ENCODE data around the gene ORC2. TPM values are rescaled to one million over a fixed set of nuclear protein-coding genes. Genes with fewer than 3 reads are reported as not detected.

ORC2 gene
- polyA plus RNA-seq, 2 of the 4 experiments (the other 2 are of a cell fraction): 20.9 to 24.5 TPM

- TF ChIP-seq, protein P1, sequence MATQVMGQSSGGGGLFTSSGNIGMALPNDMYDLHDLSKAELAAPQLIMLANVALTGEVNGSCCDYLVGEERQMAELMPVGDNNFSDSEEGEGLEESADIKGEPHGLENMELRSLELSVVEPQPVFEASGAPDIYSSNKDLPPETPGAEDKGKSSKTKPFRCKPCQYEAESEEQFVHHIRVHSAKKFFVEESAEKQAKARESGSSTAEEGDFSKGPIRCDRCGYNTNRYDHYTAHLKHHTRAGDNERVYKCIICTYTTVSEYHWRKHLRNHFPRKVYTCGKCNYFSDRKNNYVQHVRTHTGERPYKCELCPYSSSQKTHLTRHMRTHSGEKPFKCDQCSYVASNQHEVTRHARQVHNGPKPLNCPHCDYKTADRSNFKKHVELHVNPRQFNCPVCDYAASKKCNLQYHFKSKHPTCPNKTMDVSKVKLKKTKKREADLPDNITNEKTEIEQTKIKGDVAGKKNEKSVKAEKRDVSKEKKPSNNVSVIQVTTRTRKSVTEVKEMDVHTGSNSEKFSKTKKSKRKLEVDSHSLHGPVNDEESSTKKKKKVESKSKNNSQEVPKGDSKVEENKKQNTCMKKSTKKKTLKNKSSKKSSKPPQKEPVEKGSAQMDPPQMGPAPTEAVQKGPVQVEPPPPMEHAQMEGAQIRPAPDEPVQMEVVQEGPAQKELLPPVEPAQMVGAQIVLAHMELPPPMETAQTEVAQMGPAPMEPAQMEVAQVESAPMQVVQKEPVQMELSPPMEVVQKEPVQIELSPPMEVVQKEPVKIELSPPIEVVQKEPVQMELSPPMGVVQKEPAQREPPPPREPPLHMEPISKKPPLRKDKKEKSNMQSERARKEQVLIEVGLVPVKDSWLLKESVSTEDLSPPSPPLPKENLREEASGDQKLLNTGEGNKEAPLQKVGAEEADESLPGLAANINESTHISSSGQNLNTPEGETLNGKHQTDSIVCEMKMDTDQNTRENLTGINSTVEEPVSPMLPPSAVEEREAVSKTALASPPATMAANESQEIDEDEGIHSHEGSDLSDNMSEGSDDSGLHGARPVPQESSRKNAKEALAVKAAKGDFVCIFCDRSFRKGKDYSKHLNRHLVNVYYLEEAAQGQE (IDR thresholded peaks at IDR 0.05): no peak
- TF ChIP-seq FOSB (CRISPR knock-in tag; IDR thresholded peaks at IDR 0.05) (no peak), MYC (IDR thresholded peaks at IDR 0.05; ENCODE audit: borderline replicate concordance, low read length) (no peak), HOXA7 (CRISPR knock-in tag; IDR thresholded peaks at IDR 0.05) (no peak)
Measured at GRCh38 chr2:200901459-200902072, 61.9 kb downstream of the ORC2 start (continued).

GRCh38 chr2:200899482-200899881, 64.0 kb downstream of the ORC2 start:
- DNase-seq (ENCODE audit: low read depth in 1 of 2, low spot score in 1 of 2) (no peak), FAIRE-seq (no peak), ATAC-seq (no peak)
- H3K4me3 ChIP-seq: no peak overlapping the region
- no peak overlapping the region for H3K4me2 ChIP-seq
- POLR2A ChIA-PET: no interaction called here
- CTCF ChIA-PET: interaction anchor here (0.6 to 1.2 kb wide), 5 partner anchors 76 to 969 kb away, joined by 3 to 4 read pairs (median 4); no protein-coding TSS in a partner anchor
- TF ChIP-seq MAFK (IDR thresholded peaks at IDR 0.05; ENCODE audit: partially characterized antibody): peak; percentile 76
- TF ChIP-seq KDM1A (IDR thresholded peaks at IDR 0.05; ENCODE audit: low read depth): no peak
- H3K9me3 ChIP-seq: no peaks in the 10 kb centered on the region
- no peak overlapping the region for H3K27ac ChIP-seq
- peaks cover 12% of the 10 kb centered on the region; the same call in 1 of the 3 replicates for H3K4me1 ChIP-seq

- ATAC-seq: peak; percentile 94 to 95
- Histone ChIP-seq H3K9me3 (no peaks in the 10 kb centered on the region), H3K4me1 (peaks cover 12% of the 10 kb centered on the region; the same call in 2 of the 3 replicates), H3K4me2 (peak within 1 kb of the TSS; percentile 97), H3K4me3 (peak within 1 kb of the TSS; percentile 75), H3K27ac (peak within 1 kb of the TSS; percentile 89 to 93)
- 2% methylated on average over 50 of the region's 50 CpGs for WGBS (ENCODE audit: missing lambda C conversion rate)
- POLR2A ChIA-PET: interaction anchor here (0.5 to 1.9 kb wide), 19 partner anchors 12 to 294 kb away, joined by 3 to 27 read pairs (median 4); partner anchors contain the start of genes BZW1, CASP10 and CLK1
- FAIRE-seq: no peak
- CTCF ChIA-PET: interaction anchor here (1.1 to 1.4 kb wide), 3 partner anchors 12 to 176 kb away, joined by 3 to 6 read pairs (median 3); no protein-coding TSS in a partner anchor
- peak; percentile 86 to 99 for DNase-seq (ENCODE audit: low read depth in 1 of 2, low spot score in 1 of 2)
- TF ChIP-seq RARB (CRISPR knock-in tag; IDR thresholded peaks at IDR 0.05) (no peak), NFE2L2 (conservative IDR thresholded peaks at IDR 0.05; ENCODE audit: low read length) (no peak), GATA3 (IDR thresholded peaks at IDR 0.05; ENCODE audit: borderline replicate concordance) (peak; percentile 70; the same call in 1 of the 2 replicates), HOXA7 (CRISPR knock-in tag; IDR thresholded peaks at IDR 0.05) (no peak), PBX3 (IDR thresholded peaks at IDR 0.05) (no peak), NR3C1 (IDR thresholded peaks at IDR 0.05) (no peak), HMGXB4 (CRISPR knock-in tag; IDR thresholded peaks at IDR 0.05; ENCODE audit: borderline replicate concordance) (peak; percentile 43; the same call in 1 of the 2 replicates), KDM1A (IDR thresholded peaks at IDR 0.05; ENCODE audit: low read depth) (peak; percentile 81; the same call in 1 of the 2 replicates), PHF8 (IDR thresholded peaks at IDR 0.05; ENCODE audit: borderline replicate concordance, low read depth) (peak; percentile 53; the same call in 1 of the 2 replicates), ZNF302 (CRISPR knock-in tag; IDR thresholded peaks at IDR 0.05) (no peak), TP53 (CRISPR knock-in tag; IDR thresholded peaks at IDR 0.05) (no peak), EHF (CRISPR knock-in tag; IDR thresholded peaks at IDR 0.05) (no peak), RAD21 (conservative IDR thresholded peaks at IDR 0.05 in 1 of 2, IDR thresholded peaks at IDR 0.05 in 1 of 2) (no peak; a peak in 1 of 5 replicates), FOXS1 (CRISPR knock-in tag; IDR thresholded peaks at IDR 0.05) (no peak; the same call in 1 of the 2 replicates), MAZ (IDR thresholded peaks at IDR 0.05; ENCODE audit: borderline replicate concordance, low read depth, low read length) (no peak)
- TF ChIP-seq, protein P2, sequence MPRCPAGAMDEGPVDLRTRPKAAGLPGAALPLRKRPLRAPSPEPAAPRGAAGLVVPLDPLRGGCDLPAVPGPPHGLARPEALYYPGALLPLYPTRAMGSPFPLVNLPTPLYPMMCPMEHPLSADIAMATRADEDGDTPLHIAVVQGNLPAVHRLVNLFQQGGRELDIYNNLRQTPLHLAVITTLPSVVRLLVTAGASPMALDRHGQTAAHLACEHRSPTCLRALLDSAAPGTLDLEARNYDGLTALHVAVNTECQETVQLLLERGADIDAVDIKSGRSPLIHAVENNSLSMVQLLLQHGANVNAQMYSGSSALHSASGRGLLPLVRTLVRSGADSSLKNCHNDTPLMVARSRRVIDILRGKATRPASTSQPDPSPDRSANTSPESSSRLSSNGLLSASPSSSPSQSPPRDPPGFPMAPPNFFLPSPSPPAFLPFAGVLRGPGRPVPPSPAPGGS (IDR thresholded peaks at IDR 0.05): peak; percentile 58; the same call in 2 of the 3 replicates
- TF ChIP-seq, protein P3, sequence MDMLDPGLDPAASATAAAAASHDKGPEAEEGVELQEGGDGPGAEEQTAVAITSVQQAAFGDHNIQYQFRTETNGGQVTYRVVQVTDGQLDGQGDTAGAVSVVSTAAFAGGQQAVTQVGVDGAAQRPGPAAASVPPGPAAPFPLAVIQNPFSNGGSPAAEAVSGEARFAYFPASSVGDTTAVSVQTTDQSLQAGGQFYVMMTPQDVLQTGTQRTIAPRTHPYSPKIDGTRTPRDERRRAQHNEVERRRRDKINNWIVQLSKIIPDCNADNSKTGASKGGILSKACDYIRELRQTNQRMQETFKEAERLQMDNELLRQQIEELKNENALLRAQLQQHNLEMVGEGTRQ (IDR thresholded peaks at IDR 0.05): no peak
Measured at GRCh38 chr2:200888704-200889625, 74.5 kb downstream of the ORC2 start, which contains the start of the genes NIF3L1 and PPIL3. NIF3L1 (plus strand) TSS chr2:200889371; CDS start chr2:200891944, 2,573 bp downstream. PPIL3 (minus strand) TSS chr2:200889077; CDS start chr2:200887615, 1,462 bp downstream.
